GM21447 (cell line): ENCODE data around the gene HCK.
"Not testable (repeated sequence)": the region's sequence is repeated elsewhere in the genome, so short reads cannot be mapped to it uniquely, and the experiment has no call there.

Source experiments
- ATAC-seq: cut with Tn5 transposase; IDR thresholded peaks from one replicate; pipeline ENCODE4 v1.9.1; 2021; ENCODE audit not compliant: unreplicated experiment

Gene HCK

DNA sequence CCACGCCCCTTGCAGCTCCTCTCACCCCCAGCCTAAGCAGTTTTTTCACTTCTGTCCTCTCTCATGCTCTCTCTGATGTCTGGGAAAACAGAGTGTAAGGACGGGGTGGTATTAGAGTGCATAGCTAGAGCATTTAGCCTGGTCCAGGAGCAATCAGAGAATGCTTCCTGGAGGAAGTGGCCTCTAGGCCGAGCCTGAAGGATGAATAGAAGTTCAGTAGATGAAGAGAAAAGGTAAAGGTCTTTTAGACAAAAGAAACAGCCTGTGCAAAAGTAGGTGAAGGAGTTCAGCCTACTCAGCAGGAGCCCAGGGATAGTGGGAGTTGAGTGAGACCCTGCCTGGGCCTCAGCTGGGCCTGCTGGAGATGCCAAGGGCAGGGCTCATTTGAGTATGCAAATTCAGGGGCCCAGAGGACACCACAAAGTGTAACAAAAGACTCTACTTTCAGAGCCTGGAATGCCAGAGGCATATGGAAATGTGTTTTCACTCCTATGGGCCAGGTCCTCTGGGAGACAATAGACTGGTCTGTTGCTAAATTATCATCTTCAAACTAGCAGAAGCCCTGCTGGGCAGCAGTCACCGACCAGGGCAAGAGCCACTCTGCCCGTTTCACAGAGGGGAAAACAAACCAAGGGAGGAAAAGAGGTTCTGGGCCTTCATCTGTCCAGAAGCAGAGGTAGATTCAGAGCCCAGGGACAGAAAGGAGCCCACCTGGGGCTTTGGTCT is 37.8 kb downstream of the HCK start:
- ATAC-seq = no peak

- ATAC-seq = no peak
These were observed 39.9 kb downstream of the HCK start for GRCh38 chr20:32091888-32092346.

DNA sequence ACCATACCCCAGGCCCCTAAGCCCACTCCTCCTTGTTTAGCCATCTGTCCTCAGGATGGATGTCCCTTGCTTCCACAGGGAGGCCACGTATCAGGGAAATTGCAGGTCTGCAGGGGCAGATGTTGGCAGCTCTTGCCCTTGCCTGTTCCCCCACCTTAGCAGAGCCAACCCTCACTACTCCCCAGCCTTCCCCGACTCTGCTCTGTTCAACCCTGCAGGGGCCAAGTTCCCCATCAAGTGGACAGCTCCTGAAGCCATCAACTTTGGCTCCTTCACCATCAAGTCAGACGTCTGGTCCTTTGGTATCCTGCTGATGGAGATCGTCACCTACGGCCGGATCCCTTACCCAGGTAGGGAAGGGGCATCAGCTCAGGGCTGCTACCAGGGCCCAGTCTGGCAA is 46.7 kb downstream of the HCK start:
- no peak for ATAC-seq

DNA sequence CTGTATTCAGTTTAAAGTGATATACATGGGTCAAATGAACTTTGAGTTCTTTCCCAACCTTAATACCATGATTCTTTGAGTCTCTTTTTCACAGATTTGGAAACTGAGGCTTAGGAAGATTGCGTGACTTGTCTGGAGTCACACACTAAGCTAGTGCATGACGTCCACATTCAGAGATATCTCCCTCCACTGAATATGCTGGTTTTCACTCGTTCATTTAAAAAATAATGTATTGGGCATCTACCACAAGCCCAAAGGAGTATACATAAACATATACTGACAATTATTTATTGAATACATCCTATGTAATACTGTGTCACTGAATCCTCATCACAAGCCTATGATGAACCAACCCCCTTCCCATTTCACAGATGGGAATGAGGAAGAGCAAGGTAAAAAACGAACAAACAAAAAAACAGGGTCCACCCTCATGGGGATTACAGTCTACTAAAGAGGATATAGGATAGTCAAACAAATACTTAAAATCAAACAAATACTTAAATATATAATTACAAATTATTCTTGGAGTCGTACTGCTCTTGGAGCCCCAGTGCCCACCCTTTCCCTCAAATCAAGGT is 56.9 kb downstream of the HCK start:
- ATAC-seq = no peak

GRCh38 chr20:32109392-32110172 is 57.5 kb downstream of the HCK start, which contains the start of gene TM9SF4:
TM9SF4 (plus strand) TSS chr20:32109714; CDS start chr20:32109741, 27 bp downstream.
- ATAC-seq = peak; percentile 86

- peak; percentile 16 for ATAC-seq
These were observed 58.2 kb downstream of the HCK start for GRCh38 chr20:32110173-32110704.

DNA sequence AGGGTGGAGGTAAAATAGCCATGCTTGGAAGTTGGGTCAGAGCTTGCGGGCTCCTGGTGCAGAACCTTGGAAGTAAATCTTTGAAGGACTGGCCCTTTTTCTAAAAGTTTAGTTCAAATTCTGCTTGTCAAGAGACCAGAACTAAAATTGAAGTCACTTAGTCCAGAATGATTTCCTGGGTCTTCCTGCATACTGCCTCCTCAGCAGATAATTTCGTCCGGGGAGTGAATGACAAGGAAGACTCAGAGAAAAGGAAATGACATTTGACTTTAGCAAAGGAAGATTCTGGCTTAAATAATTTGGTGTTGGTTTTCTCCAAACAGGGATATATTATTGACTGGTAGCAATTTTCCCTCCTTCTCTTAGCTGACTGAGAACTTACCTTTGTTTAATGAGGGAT is 58.7 kb downstream of the HCK start:
- ATAC-seq = no peak

GRCh38 chr20:32111156-32111686 is 59.2 kb downstream of the HCK start:
- ATAC-seq = no peak

DNA sequence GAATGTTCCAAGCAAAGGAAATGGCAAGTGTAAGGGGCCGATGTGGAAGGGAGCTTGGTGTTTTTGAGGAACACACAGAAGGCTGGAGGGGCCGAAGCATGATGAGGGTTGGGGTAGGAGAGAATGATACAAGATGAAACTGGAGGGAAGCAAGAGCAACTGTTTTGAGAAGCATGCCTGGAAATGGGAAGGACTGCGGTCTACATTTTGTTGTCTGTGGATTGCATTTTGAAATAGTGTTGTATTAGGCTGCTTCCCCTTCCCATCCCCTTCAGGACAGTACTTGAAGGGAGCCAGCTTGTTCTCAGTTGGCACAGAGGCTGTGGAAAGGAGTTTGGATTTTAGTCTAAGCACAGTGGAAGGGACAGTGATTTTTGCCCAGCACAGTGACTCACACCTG is 59.7 kb downstream of the HCK start:
- ATAC-seq = no peak

GRCh38 chr20:32112841-32113240 is 60.8 kb downstream of the HCK start:
- no peak for ATAC-seq

- ATAC-seq = no peak
These were observed 61.7 kb downstream of the HCK start for GRCh38 chr20:32113591-32114260.

DNA sequence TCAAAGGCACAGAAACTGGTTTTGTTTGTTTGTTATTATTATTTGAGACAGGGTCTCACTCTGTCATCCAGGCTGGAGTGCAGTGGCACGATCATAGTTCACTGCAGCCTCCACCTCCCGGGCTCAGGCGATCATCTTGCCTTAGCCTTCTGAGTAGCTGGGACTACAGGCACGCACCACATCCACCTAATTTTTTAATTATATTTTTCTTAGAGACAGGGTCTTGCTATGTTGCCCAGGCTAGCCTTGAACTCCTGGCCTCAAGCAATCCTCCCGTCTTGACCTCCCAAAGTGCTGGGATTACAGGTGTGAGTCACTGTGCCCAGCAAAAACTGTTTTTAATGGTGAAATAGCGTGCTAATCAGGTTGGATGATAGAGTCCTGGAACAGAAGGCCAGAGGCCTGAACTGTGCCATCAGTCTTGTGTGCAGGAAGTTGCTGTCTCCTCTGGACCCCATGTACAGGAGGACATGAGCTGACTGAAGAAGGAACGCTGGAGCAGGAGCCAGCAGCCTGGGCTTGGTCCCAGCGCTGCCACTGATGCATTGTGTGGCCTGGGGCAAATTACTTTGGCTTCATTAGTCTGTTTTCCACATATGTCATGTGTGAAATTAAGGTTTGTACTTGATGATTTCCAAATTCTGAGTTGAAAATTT is 62.4 kb downstream of the HCK start:
- ATAC-seq = no peak

DNA sequence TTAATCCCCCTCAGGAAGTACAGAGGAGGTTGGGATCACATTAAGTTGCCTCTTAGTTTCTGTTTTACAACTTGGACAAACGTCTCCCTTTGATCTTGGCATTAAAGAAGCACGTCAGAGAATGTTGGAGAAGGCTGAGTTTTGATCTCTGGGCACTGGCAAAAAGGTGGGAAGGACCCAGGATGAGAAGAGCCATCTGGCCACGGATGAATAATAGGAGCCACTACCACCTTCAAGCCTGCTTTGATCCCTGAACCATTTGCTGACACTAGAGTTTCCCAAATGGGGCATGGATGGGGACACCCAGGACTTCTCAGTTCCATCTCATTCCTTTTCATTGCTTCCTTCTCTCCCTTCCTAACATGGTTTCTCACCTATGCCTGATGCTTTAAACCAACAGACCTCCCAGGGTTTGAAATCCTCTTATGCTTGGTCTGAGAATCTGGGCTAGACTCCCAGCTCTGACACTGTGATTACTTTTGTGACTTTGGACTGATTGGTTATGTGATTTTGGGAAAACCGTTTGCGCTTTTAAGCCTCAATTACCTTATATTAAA is 63.2 kb downstream of the HCK start:
- ATAC-seq = no peak

- ATAC-seq = no peak
These were observed 64.1 kb downstream of the HCK start for GRCh38 chr20:32116079-32116521.

GRCh38 chr20:32116796-32117195 is 64.8 kb downstream of the HCK start:
- not testable (repeated sequence) for ATAC-seq

GRCh38 chr20:32118427-32118826 is 66.4 kb downstream of the HCK start:
- ATAC-seq = not testable (repeated sequence)

DNA sequence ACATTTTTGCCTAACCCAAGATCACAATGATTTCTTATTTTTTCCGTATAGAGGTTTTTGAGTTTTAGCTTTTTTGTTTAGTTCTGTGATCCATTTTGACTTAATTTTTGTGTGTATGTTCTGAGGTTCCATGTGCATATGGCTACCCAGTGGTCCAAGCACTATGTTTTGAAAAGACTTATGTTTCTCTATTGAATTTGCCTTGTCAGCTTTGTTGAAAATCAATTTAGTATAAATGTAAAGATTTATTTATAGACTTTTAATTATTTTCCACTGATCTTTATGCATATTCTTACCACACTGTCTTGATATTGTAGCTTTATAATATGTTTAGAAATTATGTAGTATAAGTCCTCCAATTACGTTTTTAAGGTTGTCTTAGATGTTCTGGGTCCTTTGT is 67.7 kb downstream of the HCK start:
- ATAC-seq = no peak

DNA sequence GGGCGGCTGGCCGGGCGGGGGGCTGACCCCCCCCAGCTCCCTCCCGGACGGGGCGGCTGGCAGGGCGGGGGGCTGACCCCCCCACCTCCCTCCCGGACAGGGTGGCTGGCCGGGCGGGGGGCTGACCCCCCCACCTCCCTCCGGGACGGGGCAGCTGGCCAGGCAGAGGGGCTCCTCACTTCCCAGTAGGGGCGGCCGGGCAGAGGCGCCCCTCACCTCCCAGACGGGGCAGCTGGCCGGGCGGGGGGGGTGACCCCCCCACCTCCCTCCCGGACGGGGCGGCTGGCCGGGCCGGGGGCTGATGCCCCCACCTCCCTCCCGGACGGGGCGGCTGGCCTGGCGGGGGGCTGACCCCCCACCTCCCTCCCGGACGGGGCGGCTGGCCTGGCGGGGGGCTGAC is 69.9 kb downstream of the HCK start:
- ATAC-seq = not testable (repeated sequence)

DNA sequence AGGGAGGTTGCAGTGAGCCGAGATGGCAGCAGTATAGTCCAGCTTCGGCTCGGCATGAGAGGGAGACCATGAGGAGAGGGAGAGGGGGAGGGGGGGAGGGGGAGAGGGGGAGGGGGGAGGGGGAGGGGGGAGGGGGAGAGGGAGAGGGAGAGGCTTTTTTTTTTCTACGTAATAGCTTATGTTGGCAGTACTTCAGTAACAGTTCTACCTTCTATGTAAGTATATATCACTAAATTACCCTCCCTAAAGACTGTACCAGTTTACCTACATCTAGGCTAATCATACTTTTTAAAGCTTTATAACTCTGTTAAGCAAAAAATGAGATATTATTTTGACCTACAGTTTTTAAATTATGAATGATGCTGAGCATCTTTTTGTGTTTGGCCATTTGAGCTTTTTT is 71.0 kb downstream of the HCK start:
- no peak for ATAC-seq

DNA sequence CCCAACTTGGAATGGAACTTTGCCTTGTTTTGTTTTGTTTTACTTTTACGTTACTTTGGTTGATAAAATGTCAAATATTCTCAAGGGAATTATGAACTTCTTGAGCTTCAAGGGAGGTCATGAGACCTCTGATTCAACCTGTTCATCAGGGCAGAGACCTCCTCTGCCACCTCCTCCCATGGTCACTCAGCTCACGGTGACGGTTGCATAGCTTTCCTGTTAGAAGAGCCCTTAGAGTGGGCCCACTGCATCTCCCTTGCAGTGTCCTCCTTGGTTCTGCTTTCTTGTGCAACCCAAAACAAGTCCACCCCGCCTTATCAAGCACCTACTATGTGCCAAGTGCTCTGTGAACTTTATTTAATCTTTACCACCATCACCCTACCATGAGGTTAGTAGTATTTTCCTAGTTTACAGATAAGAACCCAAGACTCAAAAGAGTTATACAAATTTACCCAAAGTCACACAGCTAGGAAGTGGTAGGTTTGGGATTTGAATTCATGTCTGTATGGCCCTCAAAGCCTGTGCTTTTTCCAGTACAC is 72.9 kb downstream of the HCK start:
- ATAC-seq = no peak
